CD14-positive monocyte (primary cell): ENCODE data around the gene PORCN. TPM values are rescaled to one million over a fixed set of nuclear protein-coding genes. Genes with fewer than 3 reads are reported as not detected.
A peak's percentile ranks its signal among the peaks of the same experiment; 100 is the strongest.

Source experiments
- DNase-seq, 3 donors: peaks; one replicate each; pipeline ENCODE4 v3.0.0-alpha.2; 2011 to 2022
- H2AFZ ChIP-seq: 2 replicates; pipeline ENCODE4 v1.6.0; 2012; ENCODE audit warnings: mild to moderate bottlenecking, low read depth, low read length, inconsistent platforms; ENCODE audit not compliant: insufficient read depth, poor library complexity, severe bottlenecking
- H3K27ac ChIP-seq, 2 donors: 1 replicate in 1 of 2; 2 replicates in 1 of 2; pipeline ENCODE4 v1.5.1; 2012 to 2013; ENCODE audit warnings: low read length in 2 of 2, control low read depth in 1 of 2, inconsistent platforms in 1 of 2, low read depth in 1 of 2, mild to moderate bottlenecking in 1 of 2
- H3K27me3 ChIP-seq, 2 donors: one replicate each; pipeline versions ENCODE4 v1.6.0 to v1.6.1; 2011 to 2013; ENCODE audit warnings: low read length in 2 of 2; ENCODE audit not compliant: control insufficient read depth in 2 of 2, insufficient read depth in 2 of 2
- H3K36me3 ChIP-seq, 2 donors: replicated peaks in 1 of 2; 1 replicate in 1 of 2; 2 replicates in 1 of 2; pipeline versions ENCODE4 v1.5.1 to v1.6.1; 2012 to 2013; ENCODE audit warnings: low read length in 2 of 2, control low read depth in 1 of 2, inconsistent platforms in 1 of 2, mild to moderate bottlenecking in 1 of 2; ENCODE audit not compliant: insufficient read depth in 2 of 2, control insufficient read depth in 1 of 2
- H3K4me1 ChIP-seq, 2 donors: 1 replicate in 1 of 2; 2 replicates in 1 of 2; pipeline versions ENCODE4 v1.5.1 to v1.6.1; 2012 to 2013; ENCODE audit warnings: low read length in 2 of 2, control low read depth in 1 of 2, inconsistent platforms in 1 of 2, mild to moderate bottlenecking in 1 of 2, moderate library complexity in 1 of 2; ENCODE audit not compliant: insufficient read depth in 2 of 2, control insufficient read depth in 1 of 2
- H3K4me2 ChIP-seq: replicated peaks from 2 replicates; pipeline ENCODE3; 2012; ENCODE audit warnings: low read length, moderate library complexity, mild to moderate bottlenecking; ENCODE audit not compliant: poor library complexity, severe bottlenecking; ENCODE audit errors: extremely low read depth
- H3K4me3 ChIP-seq, 3 experiments: fragments of 200-600 bp in 1 of 3; sonication (generic) in 1 of 3; replicated peaks in 1 of 3; 1 replicate in 2 of 3; 2 replicates in 1 of 3; pipeline ENCODE4 v1.5.1; 2011 to 2013; ENCODE audit warnings: low read length in 3 of 3, mild to moderate bottlenecking in 3 of 3, control low read depth in 2 of 3, low read depth in 2 of 3, inconsistent platforms in 1 of 3, moderate library complexity in 1 of 3
- H3K79me2 ChIP-seq: 2 replicates; pipeline ENCODE4 v1.6.0; 2012; ENCODE audit warnings: mild to moderate bottlenecking, control low read depth, inconsistent platforms, low read length, moderate library complexity; ENCODE audit not compliant: insufficient read depth
- H3K9ac ChIP-seq: 2 replicates; pipeline ENCODE4 v1.6.0; 2017; ENCODE audit warnings: low read length, mild to moderate bottlenecking; ENCODE audit not compliant: insufficient read depth, poor library complexity, severe bottlenecking
- H3K9me3 ChIP-seq, 2 donors: replicated peaks in 1 of 2; 1 replicate in 1 of 2; 2 replicates in 1 of 2; pipeline versions ENCODE4 v1.5.1 to v1.6.1; 2012 to 2013; ENCODE audit warnings: low read length in 2 of 2, control low read depth in 1 of 2; ENCODE audit not compliant: control insufficient read depth in 1 of 2, insufficient read depth in 1 of 2
- H4K20me1 ChIP-seq: 2 replicates; pipeline ENCODE4 v1.6.0; 2012; ENCODE audit warnings: mild to moderate bottlenecking, low read length, control low read depth, moderate library complexity; ENCODE audit not compliant: insufficient read depth
- H3K27ac Mint-ChIP-seq, 7 donors: one replicate each; pipeline ENCODE4 v1.8.0; 2020; ENCODE audit warnings: mild to moderate bottlenecking in 7 of 7, mixed read lengths in 7 of 7, moderate library complexity in 6 of 7, inconsistent platforms in 2 of 7
- H3K27me3 Mint-ChIP-seq, 3 donors: one replicate each; pipeline ENCODE4 v1.8.0; 2021 to 2022; ENCODE audit warnings: low read depth in 3 of 3, mild to moderate bottlenecking in 3 of 3, mixed read lengths in 3 of 3, moderate library complexity in 3 of 3, inconsistent platforms in 1 of 3
- H3K36me3 Mint-ChIP-seq, 2 donors: one replicate each; pipeline ENCODE4 v1.8.0; 2020; ENCODE audit warnings: mixed read lengths in 2 of 2, inconsistent platforms in 1 of 2, mild to moderate bottlenecking in 1 of 2
- H3K4me1 Mint-ChIP-seq: one replicate; pipeline ENCODE4 v1.8.0; 2020; ENCODE audit warnings: mild to moderate bottlenecking, mixed read lengths
- H3K4me3 Mint-ChIP-seq, 2 donors: one replicate each; pipeline ENCODE4 v1.8.0; 2020; ENCODE audit warnings: mild to moderate bottlenecking in 2 of 2, mixed read lengths in 2 of 2, moderate library complexity in 1 of 2
- H3K9me3 Mint-ChIP-seq, 7 donors: one replicate each; pipeline ENCODE4 v1.8.0; 2020 to 2022; ENCODE audit warnings: mixed read lengths in 7 of 7, mild to moderate bottlenecking in 6 of 7, moderate library complexity in 6 of 7, inconsistent platforms in 2 of 7
- CTCF ChIP-seq: fragments of 200-600 bp; IDR thresholded peaks from one replicate; pipeline ENCODE4 v1.8.0; 2022; ENCODE audit warnings: antibody characterized with exemption, mild to moderate bottlenecking
- WGBS: methylation state at CpG from one replicate; pipeline ENCODE4 v1.1.5; 2013; ENCODE audit warnings: missing lambda C conversion rate; ENCODE audit not compliant: insufficient coverage; 5-methylcytosine and 5-hydroxymethylcytosine counted together
- intact Hi-C, 2 donors: fragments of 100-400 bp; cut with micrococcal nuclease; formaldehyde crosslinking; loops; one replicate each; pipeline versions ENCODE4 v1.15.0 to v1.15.1; 2023
- polyA plus RNA-seq, 3 donors: library from polyadenylated mRNA; depleted of rRNA in 1 of 3; unstranded in 2 of 3; stranded (reverse) in 1 of 3; fragments of 300-500 nt in 2 of 3; fragments of >200 nt in 1 of 3; fragmentation: Illumina TruSeq in 2 of 3; gene quantifications; 1 replicate in 2 of 3; 2 replicates in 1 of 3; pipeline ENCODE4 v1.2.3, GENCODE V29; 2012 to 2021

The PORCN gene
- polyA plus RNA-seq, 3 donors, result 7.5 to 10.5 (median 7.8) TPM

DNA sequence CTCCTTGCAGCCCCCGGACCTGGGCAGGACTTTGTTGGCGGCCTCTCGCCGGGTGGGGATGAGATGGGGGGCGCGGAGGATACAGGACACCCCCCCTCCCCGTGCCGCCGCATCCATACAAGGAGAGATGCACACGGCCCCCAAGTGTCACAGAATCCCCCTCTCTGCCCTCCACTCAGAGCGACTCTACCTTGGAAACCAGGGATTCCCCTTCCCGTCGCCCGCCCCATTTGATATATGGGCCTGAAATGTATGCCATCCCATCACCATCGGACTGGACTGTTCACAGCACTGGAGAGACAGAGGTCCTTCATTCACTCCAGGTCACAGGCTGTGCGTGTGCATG lies 426 bp downstream of the PORCN start:
- H3K79me2 ChIP-seq, result no peaks in the 10 kb centered on the region
- WGBS, result 12% methylated on average over 6 of the region's 16 CpGs
- H3K9me3 ChIP-seq, result no peaks in the 10 kb centered on the region
- peak overlapping the region; percentile 71 for H3K9ac ChIP-seq
- H3K27me3 Mint-ChIP-seq, result peaks cover 0 to 8% (median 1%) of the 10 kb centered on the region in 3 donors
- DNase-seq, result no peak
- peaks cover 11% of the 10 kb centered on the region for H3K4me1 Mint-ChIP-seq
- H2AFZ ChIP-seq, result peak overlapping the region; percentile 95
- peak overlapping the region; percentile 89 for H3K4me2 ChIP-seq
- peak overlapping the region; percentile 87 to 88 for H3K4me3 Mint-ChIP-seq
- no peaks in the 10 kb centered on the region for H3K27me3 ChIP-seq
- H3K9me3 Mint-ChIP-seq, result peaks cover 0 to 9% (median 1%) of the 10 kb centered on the region in 7 donors
- peaks cover 11 to 12% of the 10 kb centered on the region in 2 donors for H3K4me1 ChIP-seq
- no peak for TF ChIP-seq CTCF
- peaks cover 0 to 6% of the 10 kb centered on the region in 2 donors for H3K36me3 Mint-ChIP-seq
- intact Hi-C loops, result loop anchor here in 1 of 2 donors (2.0 kb wide), 1 partner anchor 32 kb away; the partner anchor contains the start of gene FTSJ1
- H3K36me3 ChIP-seq, result no peaks in the 10 kb centered on the region
- H3K27ac ChIP-seq, result peak overlapping the region in 1 of 2 donors; percentile 68
- no peaks in the 10 kb centered on the region for H4K20me1 ChIP-seq
- peak overlapping the region; percentile 68 to 76 (median 72) for H3K4me3 ChIP-seq
- H3K27ac Mint-ChIP-seq, result peak overlapping the region in 6 of 7 donors; percentile 23 to 75 (median 48)

DNA sequence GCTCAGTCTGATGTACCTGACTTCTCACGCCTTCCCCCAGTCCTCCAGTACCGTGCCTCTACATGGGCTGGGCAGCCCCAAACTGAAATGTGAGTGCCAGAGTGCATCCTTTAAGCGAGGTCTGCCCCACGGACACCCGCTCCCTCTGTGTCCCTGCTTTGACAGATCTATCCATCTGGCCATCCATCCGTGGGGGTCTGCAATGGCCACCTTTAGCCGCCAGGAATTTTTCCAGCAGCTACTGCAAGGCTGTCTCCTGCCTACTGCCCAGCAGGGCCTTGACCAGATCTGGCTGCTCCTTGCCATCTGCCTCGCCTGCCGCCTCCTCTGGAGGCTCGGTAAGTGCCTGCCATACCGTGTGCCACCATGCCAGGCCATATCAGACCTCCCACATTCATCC lies 827 bp downstream of the PORCN start:
- peaks cover 11% of the 10 kb centered on the region for H3K4me1 Mint-ChIP-seq
- Histone ChIP-seq H4K20me1 (no peaks in the 10 kb centered on the region), H3K4me1 (peaks cover 11 to 12% of the 10 kb centered on the region in 2 donors), H3K27ac (no peak overlapping the region), H3K79me2 (no peaks in the 10 kb centered on the region), H3K9ac (peak overlapping the region; percentile 71), H3K36me3 (no peaks in the 10 kb centered on the region), H3K4me3 (peak overlapping the region in 1 of 3 experiments; percentile 72), H3K9me3 (no peaks in the 10 kb centered on the region), H3K4me2 (peak overlapping the region; percentile 89), H2AFZ (peak overlapping the region; percentile 95), H3K27me3 (no peaks in the 10 kb centered on the region)
- H3K27ac Mint-ChIP-seq, result peak overlapping the region in 4 of 7 donors; percentile 53 to 75 (median 64)
- H3K36me3 Mint-ChIP-seq, result peaks cover 3 to 9% of the 10 kb centered on the region in 2 donors
- TF ChIP-seq CTCF, result no peak
- H3K4me3 Mint-ChIP-seq, result peak overlapping the region; percentile 87 to 88
- 79% methylated on average over 11 of the region's 11 CpGs for WGBS
- H3K9me3 Mint-ChIP-seq, result peaks cover 0 to 9% (median 1%) of the 10 kb centered on the region in 7 donors
- intact Hi-C loops, result loop anchor here in 1 of 2 donors (2.0 kb wide), 1 partner anchor 33 kb away; the partner anchor contains the start of gene FTSJ1
- no peak for DNase-seq
- peaks cover 0 to 5% (median 0%) of the 10 kb centered on the region in 3 donors for H3K27me3 Mint-ChIP-seq
